HG02588 (cell line): ENCODE results near the gene BRD1.
"Not testable (repeated sequence)": the region's sequence is repeated elsewhere in the genome, so short reads cannot be mapped to it uniquely, and the experiment has no call there.

Source experiments
- ATAC-seq: cut with Tn5 transposase; IDR thresholded peaks from one replicate; pipeline ENCODE4 v1.9.1; 2021; ENCODE audit warnings: mild to moderate bottlenecking, moderate library complexity; ENCODE audit not compliant: unreplicated experiment

Gene BRD1

GRCh38 chr22:49785841-49786471 lies 41.7 kb downstream of the BRD1 start:
- no peak for ATAC-seq

- ATAC-seq = no peak
Measured at GRCh38 chr22:49785046-49785521, 42.6 kb downstream of the BRD1 start.

- ATAC-seq = no peak
Measured at GRCh38 chr22:49784630-49784971, 43.1 kb downstream of the BRD1 start.

GRCh38 chr22:49783926-49784629 lies 43.6 kb downstream of the BRD1 start:
- no peak for ATAC-seq

GRCh38 chr22:49783036-49783746 lies 44.5 kb downstream of the BRD1 start:
- no peak for ATAC-seq

- ATAC-seq = not testable (repeated sequence)
Measured at GRCh38 chr22:49781886-49782285, 45.8 kb downstream of the BRD1 start.

- ATAC-seq = no peak
Measured at GRCh38 chr22:49781289-49781782, 46.3 kb downstream of the BRD1 start.

- ATAC-seq = no peak
Measured at GRCh38 chr22:49780698-49781288, 46.9 kb downstream of the BRD1 start.

GRCh38 chr22:49779853-49780697 lies 47.6 kb downstream of the BRD1 start:
- no peak for ATAC-seq

GRCh38 chr22:49779211-49779610 lies 48.5 kb downstream of the BRD1 start:
- no peak for ATAC-seq

GRCh38 chr22:49777569-49778249 lies 50.0 kb downstream of the BRD1 start:
- no peak for ATAC-seq

GRCh38 chr22:49776891-49777290 lies 50.8 kb downstream of the BRD1 start:
- no peak for ATAC-seq

GRCh38 chr22:49775867-49776511 lies 51.7 kb downstream of the BRD1 start:
- no peak for ATAC-seq

GRCh38 chr22:49775191-49775866 lies 52.3 kb downstream of the BRD1 start:
- no peak for ATAC-seq

- ATAC-seq = no peak
Measured at GRCh38 chr22:49774499-49775151, 53.0 kb downstream of the BRD1 start.

GRCh38 chr22:49774046-49774445 lies 53.6 kb downstream of the BRD1 start:
- no peak for ATAC-seq

- no peak for ATAC-seq
Measured at GRCh38 chr22:49773531-49773930, 54.1 kb downstream of the BRD1 start.

- ATAC-seq = no peak
Measured at GRCh38 chr22:49772692-49773091, 55.0 kb downstream of the BRD1 start.
